ENCODE measurements around the gene GADD45A.

Gene GADD45A

DNA sequence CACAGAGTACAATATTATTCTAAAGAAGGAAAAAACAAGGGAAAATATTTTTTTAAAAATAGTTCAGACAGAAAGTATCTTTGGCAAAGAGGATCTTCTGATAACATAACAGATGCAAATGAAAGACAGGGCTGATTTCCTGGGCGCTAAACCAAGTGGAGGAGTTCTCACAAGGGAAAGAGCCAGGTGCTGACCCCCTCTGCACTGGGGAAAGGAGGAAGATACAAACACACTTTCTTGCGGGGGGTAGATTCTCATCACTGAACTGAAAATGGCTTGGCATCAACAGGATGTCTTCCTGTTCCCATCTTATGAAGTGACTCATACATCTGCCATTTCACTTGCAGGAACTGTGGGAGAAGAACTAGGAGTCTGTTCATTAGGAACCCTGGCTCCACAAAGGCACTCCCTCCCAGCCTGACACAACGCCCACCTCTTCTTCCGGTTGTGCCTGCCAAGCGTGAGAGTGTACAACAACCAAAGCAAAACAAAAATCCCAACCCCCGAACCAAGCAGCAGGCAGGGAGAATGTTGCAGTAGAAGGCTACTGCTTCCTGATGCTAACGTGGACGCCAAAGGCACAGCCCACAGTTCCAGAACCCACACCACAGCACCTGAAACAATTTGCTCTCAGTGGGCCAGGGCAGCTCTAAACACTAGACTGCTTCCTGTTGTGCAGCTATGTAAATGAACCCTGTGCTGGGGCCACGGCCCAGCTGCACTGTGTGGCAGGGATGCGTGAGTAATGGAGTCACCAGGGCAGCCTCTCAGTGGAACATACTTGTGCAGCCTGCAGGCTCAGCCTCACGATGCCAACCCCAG, 51.0 kb downstream of the GADD45A start:
- Mint-ChIP-seq H3K36me3 (no peaks in the 10 kb centered on the region), H3K9me3 (no peaks in the 10 kb centered on the region), H3K4me3 (peak overlapping the region; percentile 70), H3K27me3 (no peaks in the 10 kb centered on the region), H3K27ac (peak overlapping the region; percentile 79), H3K4me1 (peaks cover 22% of the 10 kb centered on the region)

DNA sequence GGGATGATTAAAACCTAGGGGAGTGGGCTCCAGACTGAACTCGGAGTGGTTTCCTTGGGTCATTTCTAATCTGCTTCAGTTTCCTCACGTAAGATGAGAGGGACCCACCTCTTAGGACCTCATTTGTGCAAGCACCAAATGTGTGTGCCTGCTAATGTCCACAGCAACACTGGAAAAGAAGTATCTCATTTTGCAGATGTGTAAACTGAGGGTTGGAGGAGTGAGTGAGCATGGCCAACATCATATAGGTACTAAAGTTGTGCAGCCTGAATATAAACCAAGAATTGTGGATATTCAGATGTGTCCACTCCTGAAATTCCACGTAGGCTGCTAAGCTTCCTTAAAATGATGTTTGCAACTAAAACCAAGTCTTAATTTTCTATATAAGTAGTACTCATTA, 51.7 kb downstream of the GADD45A start:
- no peaks in the 10 kb centered on the region for H3K36me3 Mint-ChIP-seq
- no peaks in the 10 kb centered on the region for H3K27me3 Mint-ChIP-seq
- H3K4me1 Mint-ChIP-seq = peaks cover 22% of the 10 kb centered on the region
- no peak overlapping the region for H3K4me3 Mint-ChIP-seq
- H3K9me3 Mint-ChIP-seq = no peaks in the 10 kb centered on the region
- no peak overlapping the region for H3K27ac Mint-ChIP-seq

DNA sequence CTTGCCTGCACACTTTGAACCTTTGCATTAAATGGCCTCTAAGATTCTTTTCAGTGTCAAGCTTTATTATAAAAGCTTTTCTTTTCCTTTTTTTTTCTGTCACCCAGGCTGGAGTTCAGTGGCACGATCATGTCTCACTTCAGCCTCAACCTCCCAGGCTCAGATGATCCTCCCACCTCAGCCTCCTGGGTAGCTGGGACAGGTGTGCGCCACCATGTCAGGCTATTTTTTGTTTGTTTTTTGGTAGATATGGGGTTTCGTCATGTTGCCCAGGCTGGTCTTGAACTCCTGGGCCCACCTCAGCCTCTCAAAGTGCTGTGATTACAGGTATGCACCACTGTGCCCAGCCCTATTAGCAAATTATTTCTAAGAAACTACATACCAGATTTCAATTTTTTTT, 52.9 kb downstream of the GADD45A start:
- no peak overlapping the region for H3K4me3 Mint-ChIP-seq
- H3K9me3 Mint-ChIP-seq = no peaks in the 10 kb centered on the region
- H3K27ac Mint-ChIP-seq = no peak overlapping the region
- H3K27me3 Mint-ChIP-seq = no peaks in the 10 kb centered on the region
- H3K36me3 Mint-ChIP-seq = no peaks in the 10 kb centered on the region
- peaks cover 22% of the 10 kb centered on the region for H3K4me1 Mint-ChIP-seq
